CD14-positive monocyte (primary cell): Measurements from ENCODE around the gene TMEM236. TPM values are rescaled to one million over a fixed set of nuclear protein-coding genes. Genes with fewer than 3 reads are reported as not detected.
A peak's percentile ranks its signal among the peaks of the same experiment; 100 is the strongest.

ENCODE experiments used
- DNase-seq, 3 donors: peaks; one replicate each; pipeline ENCODE4 v3.0.0-alpha.2; 2011 to 2022
- H2AFZ ChIP-seq: 2 replicates; pipeline ENCODE4 v1.6.0; 2012; ENCODE audit warnings: mild to moderate bottlenecking, low read depth, low read length, inconsistent platforms; ENCODE audit not compliant: insufficient read depth, poor library complexity, severe bottlenecking
- H3K27ac ChIP-seq, 2 donors: 1 replicate in 1 of 2; 2 replicates in 1 of 2; pipeline ENCODE4 v1.5.1; 2012 to 2013; ENCODE audit warnings: low read length in 2 of 2, control low read depth in 1 of 2, inconsistent platforms in 1 of 2, low read depth in 1 of 2, mild to moderate bottlenecking in 1 of 2
- H3K27me3 ChIP-seq, 2 donors: one replicate each; pipeline versions ENCODE4 v1.6.0 to v1.6.1; 2011 to 2013; ENCODE audit warnings: low read length in 2 of 2; ENCODE audit not compliant: control insufficient read depth in 2 of 2, insufficient read depth in 2 of 2
- H3K36me3 ChIP-seq, 2 donors: replicated peaks in 1 of 2; 1 replicate in 1 of 2; 2 replicates in 1 of 2; pipeline versions ENCODE4 v1.5.1 to v1.6.1; 2012 to 2013; ENCODE audit warnings: low read length in 2 of 2, control low read depth in 1 of 2, inconsistent platforms in 1 of 2, mild to moderate bottlenecking in 1 of 2; ENCODE audit not compliant: insufficient read depth in 2 of 2, control insufficient read depth in 1 of 2
- H3K4me1 ChIP-seq, 2 donors: 1 replicate in 1 of 2; 2 replicates in 1 of 2; pipeline versions ENCODE4 v1.5.1 to v1.6.1; 2012 to 2013; ENCODE audit warnings: low read length in 2 of 2, control low read depth in 1 of 2, inconsistent platforms in 1 of 2, mild to moderate bottlenecking in 1 of 2, moderate library complexity in 1 of 2; ENCODE audit not compliant: insufficient read depth in 2 of 2, control insufficient read depth in 1 of 2
- H3K4me2 ChIP-seq: replicated peaks from 2 replicates; pipeline ENCODE3; 2012; ENCODE audit warnings: low read length, moderate library complexity, mild to moderate bottlenecking; ENCODE audit not compliant: poor library complexity, severe bottlenecking; ENCODE audit errors: extremely low read depth
- H3K4me3 ChIP-seq, 3 experiments: fragments of 200-600 bp in 1 of 3; sonication (generic) in 1 of 3; replicated peaks in 1 of 3; 1 replicate in 2 of 3; 2 replicates in 1 of 3; pipeline ENCODE4 v1.5.1; 2011 to 2013; ENCODE audit warnings: low read length in 3 of 3, mild to moderate bottlenecking in 3 of 3, control low read depth in 2 of 3, low read depth in 2 of 3, inconsistent platforms in 1 of 3, moderate library complexity in 1 of 3
- H3K79me2 ChIP-seq: 2 replicates; pipeline ENCODE4 v1.6.0; 2012; ENCODE audit warnings: mild to moderate bottlenecking, control low read depth, inconsistent platforms, low read length, moderate library complexity; ENCODE audit not compliant: insufficient read depth
- H3K9ac ChIP-seq: 2 replicates; pipeline ENCODE4 v1.6.0; 2017; ENCODE audit warnings: low read length, mild to moderate bottlenecking; ENCODE audit not compliant: insufficient read depth, poor library complexity, severe bottlenecking
- H3K9me3 ChIP-seq, 2 donors: replicated peaks in 1 of 2; 1 replicate in 1 of 2; 2 replicates in 1 of 2; pipeline versions ENCODE4 v1.5.1 to v1.6.1; 2012 to 2013; ENCODE audit warnings: low read length in 2 of 2, control low read depth in 1 of 2; ENCODE audit not compliant: control insufficient read depth in 1 of 2, insufficient read depth in 1 of 2
- H4K20me1 ChIP-seq: 2 replicates; pipeline ENCODE4 v1.6.0; 2012; ENCODE audit warnings: mild to moderate bottlenecking, low read length, control low read depth, moderate library complexity; ENCODE audit not compliant: insufficient read depth
- H3K27ac Mint-ChIP-seq, 7 donors: one replicate each; pipeline ENCODE4 v1.8.0; 2020; ENCODE audit warnings: mild to moderate bottlenecking in 7 of 7, mixed read lengths in 7 of 7, moderate library complexity in 6 of 7, inconsistent platforms in 2 of 7
- H3K27me3 Mint-ChIP-seq, 3 donors: one replicate each; pipeline ENCODE4 v1.8.0; 2021 to 2022; ENCODE audit warnings: low read depth in 3 of 3, mild to moderate bottlenecking in 3 of 3, mixed read lengths in 3 of 3, moderate library complexity in 3 of 3, inconsistent platforms in 1 of 3
- H3K36me3 Mint-ChIP-seq, 2 donors: one replicate each; pipeline ENCODE4 v1.8.0; 2020; ENCODE audit warnings: mixed read lengths in 2 of 2, inconsistent platforms in 1 of 2, mild to moderate bottlenecking in 1 of 2
- H3K4me1 Mint-ChIP-seq: one replicate; pipeline ENCODE4 v1.8.0; 2020; ENCODE audit warnings: mild to moderate bottlenecking, mixed read lengths
- H3K4me3 Mint-ChIP-seq, 2 donors: one replicate each; pipeline ENCODE4 v1.8.0; 2020; ENCODE audit warnings: mild to moderate bottlenecking in 2 of 2, mixed read lengths in 2 of 2, moderate library complexity in 1 of 2
- H3K9me3 Mint-ChIP-seq, 7 donors: one replicate each; pipeline ENCODE4 v1.8.0; 2020 to 2022; ENCODE audit warnings: mixed read lengths in 7 of 7, mild to moderate bottlenecking in 6 of 7, moderate library complexity in 6 of 7, inconsistent platforms in 2 of 7
- CTCF ChIP-seq: fragments of 200-600 bp; IDR thresholded peaks from one replicate; pipeline ENCODE4 v1.8.0; 2022; ENCODE audit warnings: antibody characterized with exemption, mild to moderate bottlenecking
- WGBS: methylation state at CpG from one replicate; pipeline ENCODE4 v1.1.5; 2013; ENCODE audit warnings: missing lambda C conversion rate; ENCODE audit not compliant: insufficient coverage; 5-methylcytosine and 5-hydroxymethylcytosine counted together
- intact Hi-C, 2 donors: fragments of 100-400 bp; cut with micrococcal nuclease; formaldehyde crosslinking; loops; one replicate each; pipeline versions ENCODE4 v1.15.0 to v1.15.1; 2023
- polyA plus RNA-seq, 3 donors: library from polyadenylated mRNA; depleted of rRNA in 1 of 3; unstranded in 2 of 3; stranded (reverse) in 1 of 3; fragments of 300-500 nt in 2 of 3; fragments of >200 nt in 1 of 3; fragmentation: Illumina TruSeq in 2 of 3; gene quantifications; 1 replicate in 2 of 3; 2 replicates in 1 of 3; pipeline ENCODE4 v1.2.3, GENCODE V29; 2012 to 2021

TMEM236 gene
- polyA plus RNA-seq, 3 donors, result 0.08 TPM; not detected in 2

GRCh38 chr10:17744341-17744861, 7.6 kb upstream of the TMEM236 start:
- peaks cover 31% of the 10 kb centered on the region for H3K4me1 Mint-ChIP-seq
- intact Hi-C loops, result loop anchor here in 1 of 2 donors (5.0 kb wide), 1 partner anchor 137 kb away; no protein-coding TSS in a partner anchor

GRCh38 chr10:17747883-17748550, 4.0 kb upstream of the TMEM236 start:
- DNase-seq, result no peak
- H3K4me3 ChIP-seq, result no peak overlapping the region
- Mint-ChIP-seq H3K9me3 (no peaks in the 10 kb centered on the region), H3K36me3 (no peaks in the 10 kb centered on the region), H3K4me3 (no peak overlapping the region), H3K4me1 (peaks cover 33% of the 10 kb centered on the region), H3K27me3 (peaks cover 0 to 2% (median 2%) of the 10 kb centered on the region in 3 donors), H3K27ac (no peak overlapping the region)
- H3K4me1 ChIP-seq, result peaks cover 20 to 26% of the 10 kb centered on the region in 2 donors
- no peaks in the 10 kb centered on the region for H3K9me3 ChIP-seq
- no peaks in the 10 kb centered on the region for H4K20me1 ChIP-seq
- H2AFZ ChIP-seq, result no peak overlapping the region
- H3K4me2 ChIP-seq, result no peak overlapping the region
- no peak for TF ChIP-seq CTCF
- intact Hi-C loops, result no loop called here
- no peaks in the 10 kb centered on the region for H3K27me3 ChIP-seq
- 98% methylated on average over 7 of the region's 10 CpGs for WGBS
- no peak overlapping the region for H3K27ac ChIP-seq
- H3K36me3 ChIP-seq, result no peaks in the 10 kb centered on the region
- H3K79me2 ChIP-seq, result no peaks in the 10 kb centered on the region
- no peak overlapping the region for H3K9ac ChIP-seq

More at GRCh38 chr10:17744341-17744861, 7.6 kb upstream of the TMEM236 start:
- no peaks in the 10 kb centered on the region for H3K79me2 ChIP-seq
- H3K27me3 Mint-ChIP-seq, result peaks cover 0 to 3% (median 0%) of the 10 kb centered on the region in 3 donors
- peak overlapping the region; percentile 15 to 67 (median 40) for H3K4me3 ChIP-seq
- H3K9ac ChIP-seq, result no peak overlapping the region
- peak overlapping the region; percentile 47 for H2AFZ ChIP-seq
- H3K9me3 Mint-ChIP-seq, result no peaks in the 10 kb centered on the region
- H3K9me3 ChIP-seq, result no peaks in the 10 kb centered on the region
- H3K27me3 ChIP-seq, result no peaks in the 10 kb centered on the region
- H3K27ac Mint-ChIP-seq, result peak overlapping the region in 5 of 7 donors; percentile 27 to 68 (median 46)
- 0% methylated on average over 2 of the region's 6 CpGs for WGBS
- no peaks in the 10 kb centered on the region for H3K36me3 Mint-ChIP-seq
- peak in 2 of 3 donors; percentile 3 to 21 for DNase-seq
- no peak for TF ChIP-seq CTCF
- peak overlapping the region; percentile 59 to 75 for H3K4me3 Mint-ChIP-seq
- peak overlapping the region; percentile 71 for H3K4me2 ChIP-seq
- H3K27ac ChIP-seq, result peak overlapping the region in 1 of 2 donors; percentile 62
- no peaks in the 10 kb centered on the region for H3K36me3 ChIP-seq
- H3K4me1 ChIP-seq, result peaks cover 23% of the 10 kb centered on the region in 2 donors
- H4K20me1 ChIP-seq, result no peaks in the 10 kb centered on the region
